DND-41 (cell line): ENCODE data around the gene FRMD8.

Source experiments
- ATAC-seq: fragments of 200-7000 bp; cut with Tn5 transposase; 3 replicates; pipeline ENCODE4 v1.9.1; 2021; ENCODE audit warnings: low read depth; ENCODE audit not compliant: insufficient read depth
- DNase-seq: peaks from one replicate; pipeline ENCODE4 v3.0.0-alpha.2; 2020
- H2AFZ ChIP-seq: 2 replicates; pipeline ENCODE4 v1.6.0; 2012; ENCODE audit warnings: low read depth, low read length
- H3K27ac ChIP-seq: 2 replicates; pipeline ENCODE4 v1.5.1; 2012; ENCODE audit warnings: low read length, inconsistent platforms
- H3K27me3 ChIP-seq: fragments of 200-600 bp; sonication (generic); 2 replicates; pipeline ENCODE4 v1.6.0; 2012; ENCODE audit warnings: low read length, mild to moderate bottlenecking, inconsistent platforms; ENCODE audit not compliant: insufficient read depth, poor library complexity
- H3K36me3 ChIP-seq: 2 replicates; pipeline ENCODE4 v1.5.1; 2012; ENCODE audit warnings: low read length, inconsistent platforms; ENCODE audit not compliant: insufficient read depth
- H3K4me1 ChIP-seq: 2 replicates; pipeline ENCODE4 v1.5.1; 2012; ENCODE audit warnings: mild to moderate bottlenecking, low read length; ENCODE audit not compliant: insufficient read depth
- H3K4me2 ChIP-seq: 2 replicates; pipeline ENCODE4 v1.6.0; 2012; ENCODE audit warnings: mild to moderate bottlenecking, moderate library complexity, low read length, inconsistent platforms; ENCODE audit not compliant: insufficient read depth
- H3K4me3 ChIP-seq, 2 experiments: fragments of 200-600 bp in 1 of 2; shearing (Covaris generic) in 1 of 2; 2 replicates each; pipeline ENCODE4 v1.5.1; 2012 to 2016; ENCODE audit warnings: inconsistent platforms in 2 of 2, low read length in 2 of 2, mild to moderate bottlenecking in 2 of 2, low read depth in 1 of 2, moderate library complexity in 1 of 2
- H3K79me2 ChIP-seq: 2 replicates; pipeline ENCODE4 v1.6.0; 2012; ENCODE audit warnings: low read length, inconsistent platforms; ENCODE audit not compliant: insufficient read depth
- H3K9ac ChIP-seq: 2 replicates; pipeline ENCODE4 v1.6.0; 2012; ENCODE audit warnings: low read depth, mild to moderate bottlenecking, inconsistent platforms, low read length, moderate library complexity
- H3K9me3 ChIP-seq: 2 replicates; pipeline ENCODE4 v1.5.1; 2012; ENCODE audit warnings: low read length, moderate library complexity, mild to moderate bottlenecking, inconsistent platforms; ENCODE audit not compliant: insufficient read depth, severe bottlenecking
- H4K20me1 ChIP-seq: 2 replicates; pipeline ENCODE4 v1.6.0; 2012; ENCODE audit warnings: low read length; ENCODE audit not compliant: insufficient read depth
- EZH2 ChIP-seq: IDR thresholded peaks from 3 replicates; pipeline ENCODE4 v1.6.1; 2012; ENCODE audit warnings: borderline replicate concordance, low read depth, mild to moderate bottlenecking, moderate library complexity, low read length, inconsistent platforms; ENCODE audit not compliant: severe bottlenecking
- TF ChIP-seq, protein P1 (sequence below): IDR thresholded peaks from 2 replicates; pipeline ENCODE4 v1.5.1; 2012; ENCODE audit warnings: borderline replicate concordance, low read length, moderate library complexity, mild to moderate bottlenecking; ENCODE audit not compliant: poor library complexity, severe bottlenecking; ENCODE audit errors: extremely low read depth

Gene FRMD8

DNA sequence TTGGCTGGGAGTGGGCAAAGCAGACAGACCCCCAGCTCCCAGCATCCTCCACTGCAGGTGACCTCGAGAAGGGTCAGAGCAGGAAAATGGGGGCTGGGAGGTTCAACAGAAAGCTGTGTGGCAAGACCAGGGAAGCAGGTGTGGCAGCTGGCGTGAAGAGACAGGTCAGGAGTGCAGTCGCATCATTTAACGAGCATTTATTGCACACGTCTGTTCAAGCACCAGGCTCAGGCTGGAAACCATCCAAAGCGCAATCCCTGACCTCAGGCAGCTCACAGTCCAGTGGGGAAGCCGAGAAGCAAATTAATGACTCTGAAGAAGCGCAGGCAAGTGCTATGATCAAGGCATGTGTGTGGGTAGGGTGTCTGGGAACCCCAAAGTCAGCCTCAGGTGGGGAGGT, 11.4 kb upstream of the FRMD8 start:
- H3K4me3 ChIP-seq: no peak overlapping the region
- no peak overlapping the region for H3K4me2 ChIP-seq
- H3K9ac ChIP-seq: no peak overlapping the region
- H3K4me1 ChIP-seq: no peaks in the 10 kb centered on the region
- no peak overlapping the region for H2AFZ ChIP-seq
- no peaks in the 10 kb centered on the region for H3K36me3 ChIP-seq
- H4K20me1 ChIP-seq: no peaks in the 10 kb centered on the region
- ATAC-seq: no peak
- TF ChIP-seq EZH2: no peak
- TF ChIP-seq, protein P1, sequence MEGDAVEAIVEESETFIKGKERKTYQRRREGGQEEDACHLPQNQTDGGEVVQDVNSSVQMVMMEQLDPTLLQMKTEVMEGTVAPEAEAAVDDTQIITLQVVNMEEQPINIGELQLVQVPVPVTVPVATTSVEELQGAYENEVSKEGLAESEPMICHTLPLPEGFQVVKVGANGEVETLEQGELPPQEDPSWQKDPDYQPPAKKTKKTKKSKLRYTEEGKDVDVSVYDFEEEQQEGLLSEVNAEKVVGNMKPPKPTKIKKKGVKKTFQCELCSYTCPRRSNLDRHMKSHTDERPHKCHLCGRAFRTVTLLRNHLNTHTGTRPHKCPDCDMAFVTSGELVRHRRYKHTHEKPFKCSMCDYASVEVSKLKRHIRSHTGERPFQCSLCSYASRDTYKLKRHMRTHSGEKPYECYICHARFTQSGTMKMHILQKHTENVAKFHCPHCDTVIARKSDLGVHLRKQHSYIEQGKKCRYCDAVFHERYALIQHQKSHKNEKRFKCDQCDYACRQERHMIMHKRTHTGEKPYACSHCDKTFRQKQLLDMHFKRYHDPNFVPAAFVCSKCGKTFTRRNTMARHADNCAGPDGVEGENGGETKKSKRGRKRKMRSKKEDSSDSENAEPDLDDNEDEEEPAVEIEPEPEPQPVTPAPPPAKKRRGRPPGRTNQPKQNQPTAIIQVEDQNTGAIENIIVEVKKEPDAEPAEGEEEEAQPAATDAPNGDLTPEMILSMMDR: no peak
- DNase-seq: no peak
- H3K79me2 ChIP-seq: peaks cover under 1% of the 10 kb centered on the region; the same call in 1 of the 2 replicates
- H3K9me3 ChIP-seq: no peaks in the 10 kb centered on the region
- no peak overlapping the region for H3K27ac ChIP-seq
- H3K27me3 ChIP-seq: no peaks in the 10 kb centered on the region

DNA sequence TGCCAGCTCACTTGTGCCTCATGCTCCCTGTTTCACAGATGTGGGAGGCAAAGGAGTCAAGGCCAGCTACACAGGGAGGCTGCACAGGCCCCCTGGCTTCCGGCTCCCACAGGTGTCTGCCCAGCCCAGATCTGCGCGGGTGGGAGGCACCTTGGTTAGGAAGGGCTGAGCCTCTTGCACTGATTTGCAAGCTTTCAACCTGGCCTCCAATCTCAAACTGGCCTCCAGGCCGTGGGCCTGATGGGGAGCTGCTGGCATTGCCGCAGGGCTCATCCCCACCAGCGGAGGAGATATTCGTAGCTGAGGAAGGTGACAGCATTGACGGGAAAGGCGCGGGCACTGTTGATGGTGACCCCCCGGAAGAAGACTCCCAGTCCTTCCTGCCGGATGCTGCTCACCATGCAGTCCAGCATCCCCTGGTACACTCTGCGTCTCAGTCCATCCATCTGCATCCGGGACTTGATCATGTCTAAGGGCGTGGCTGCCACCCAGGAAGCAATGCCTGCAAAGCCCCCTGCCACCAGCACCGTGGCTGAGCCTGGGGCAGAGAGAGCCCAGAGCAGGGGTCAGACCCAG, 10.2 kb upstream of the FRMD8 start:
- TF ChIP-seq EZH2: no peak
- TF ChIP-seq, protein P1: no peak
- Histone ChIP-seq H3K27ac (no peak overlapping the region), H3K4me3 (no peak overlapping the region), H3K79me2 (peaks cover 13% of the 10 kb centered on the region), H3K4me1 (peaks cover 10% of the 10 kb centered on the region), H3K9me3 (no peaks in the 10 kb centered on the region), H3K9ac (no peak overlapping the region), H2AFZ (no peak overlapping the region), H3K27me3 (no peaks in the 10 kb centered on the region), H3K36me3 (no peaks in the 10 kb centered on the region), H4K20me1 (no peaks in the 10 kb centered on the region), H3K4me2 (no peak overlapping the region)
- no peak for ATAC-seq
- no peak for DNase-seq

DNA sequence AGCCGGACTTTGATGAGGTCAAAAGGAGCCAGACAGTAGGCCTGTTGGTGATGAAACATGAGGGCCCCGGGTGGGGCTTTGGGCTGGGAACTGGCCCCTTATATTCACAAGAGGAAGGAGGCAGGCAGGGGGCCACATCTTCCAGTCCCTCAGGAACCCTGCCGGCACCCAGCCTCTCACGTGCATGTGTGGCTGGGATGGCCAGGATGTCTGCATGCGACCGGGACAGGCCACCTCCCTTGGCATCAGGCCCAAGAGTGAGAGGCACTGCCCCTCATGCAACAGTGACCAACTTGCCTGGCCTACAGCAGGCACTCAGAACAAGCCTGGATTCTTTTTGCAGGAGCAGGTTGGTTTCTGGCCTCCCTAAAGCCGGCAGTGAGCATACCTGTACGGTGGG, 9.4 kb upstream of the FRMD8 start:
- TF ChIP-seq, protein P1: no peak
- no peak for TF ChIP-seq EZH2

More for the DNA sequence above, 9.4 kb upstream of the FRMD8 start:
- Histone ChIP-seq H2AFZ (no peak overlapping the region), H3K9ac (no peak overlapping the region), H3K4me1 (peaks cover 17% of the 10 kb centered on the region), H3K9me3 (no peaks in the 10 kb centered on the region), H3K36me3 (no peaks in the 10 kb centered on the region), H3K79me2 (peaks cover 14% of the 10 kb centered on the region), H3K4me3 (no peak overlapping the region), H3K27me3 (no peaks in the 10 kb centered on the region), H3K27ac (no peak overlapping the region), H3K4me2 (no peak overlapping the region), H4K20me1 (no peaks in the 10 kb centered on the region)
- ATAC-seq: no peak
- DNase-seq: no peak
